Measurements from ENCODE around the gene IL20RA. TPM values are rescaled to one million over a fixed set of nuclear protein-coding genes. Genes with fewer than 3 reads are reported as not detected.

IL20RA gene
- total and polyA plus RNA-seq, 2 donors (not counting 3 experiments of a cell fraction or from before 2014, with no cell fraction given) = not detected

DNA sequence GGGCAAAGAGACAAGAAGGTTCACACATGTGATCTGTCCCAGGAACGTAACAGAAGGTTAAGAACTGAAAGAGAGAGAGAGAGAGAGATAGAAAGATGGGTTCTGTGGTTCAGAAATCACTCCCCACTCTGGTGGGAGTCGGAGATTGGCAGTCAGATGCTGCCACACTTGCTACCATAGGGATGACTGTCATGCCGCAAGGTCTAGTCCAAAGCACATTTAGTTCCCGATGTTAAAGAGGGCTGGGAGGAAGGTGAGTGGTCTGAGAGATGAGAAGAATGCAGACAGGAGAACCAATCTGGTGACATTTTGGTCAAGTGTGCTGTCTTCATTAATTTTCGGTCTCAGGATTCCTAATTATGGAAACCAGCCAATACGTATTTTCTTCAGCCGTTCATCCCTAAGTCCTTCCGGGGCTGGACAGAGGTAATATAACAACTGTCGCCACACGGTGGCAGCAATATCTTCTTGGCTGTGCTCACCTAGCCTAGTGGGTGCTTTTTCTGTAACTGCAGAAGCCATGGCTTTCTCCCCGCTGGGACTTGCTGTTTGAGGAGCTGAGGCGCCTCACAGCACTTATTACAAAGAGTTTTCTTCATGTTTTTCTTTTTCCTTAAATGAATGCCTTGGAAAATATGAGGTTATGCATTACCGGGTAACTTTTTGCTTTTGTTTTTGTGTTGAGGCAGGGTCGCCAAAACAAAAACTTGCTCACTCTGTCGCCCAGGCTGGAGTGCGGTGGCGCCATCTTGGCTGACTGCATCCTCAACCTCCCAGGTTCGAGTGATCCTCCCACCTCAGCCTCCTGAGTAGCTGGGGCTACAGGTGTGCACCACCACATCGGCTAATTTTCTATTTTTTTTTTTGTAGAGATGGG is 76.7 kb downstream of the IL20RA start:
- Histone ChIP-seq H3K4me3 (replicated peaks in 1 of 3; ENCODE audit: insufficient read depth in 1 of 3, low read depth in 1 of 3, low read length in 3 of 3) (no peak overlapping the region), H4K20me1 (replicated peaks; ENCODE audit: control insufficient read depth, extremely low read depth, insufficient read depth, low read length) (no peaks in the 10 kb centered on the region), H3K9me1 (replicated peaks; ENCODE audit: control insufficient read depth, extremely low read depth, insufficient read depth, low read length) (no peaks in the 10 kb centered on the region), H3K4me1 (ENCODE audit: control insufficient read depth, extremely low read depth, insufficient read depth, low read length) (no peaks in the 10 kb centered on the region), H3K9ac (replicated peaks; ENCODE audit: extremely low read depth, insufficient read depth, low read length) (no peak overlapping the region), H2AFZ (ENCODE audit: low read depth, low read length) (no peak overlapping the region), H3K79me2 (ENCODE audit: control insufficient read depth, insufficient read depth, low read length) (no peaks in the 10 kb centered on the region), H3K27ac (ENCODE audit: insufficient read depth, low read depth, low read length) (no peak overlapping the region), H3K4me2 (ENCODE audit: insufficient read depth, low read length) (no peak overlapping the region), H3K36me3 (ENCODE audit: control insufficient read depth in 2 of 2, extremely low read depth in 1 of 2, insufficient read depth in 2 of 2, low read length in 2 of 2) (no peaks in the 10 kb centered on the region), H3K27me3 (ENCODE audit: control insufficient read depth in 2 of 2, insufficient read depth in 2 of 2, low read length in 2 of 2) (peaks cover 0 to 10% of the 10 kb centered on the region in 2 experiments), H3K9me3 (replicated peaks; ENCODE audit: control insufficient read depth, insufficient read depth, low read length) (no peaks in the 10 kb centered on the region)
- intact Hi-C loops (cut with micrococcal nuclease) (loop anchor here (1.0 kb wide), 3 partner anchors 46 to 673 kb away; no protein-coding TSS in a partner anchor), dilution Hi-C loops (cut with MboI; ENCODE audit: extremely low pct_ligation_motif_present, low sequenced_read_pairs) (no loop called here)
- ChIA-PET CTCF (interaction anchor here (1.0 to 1.9 kb wide), 4 partner anchors 9 to 674 kb away, joined by 4 to 8 read pairs (median 8); no protein-coding TSS in a partner anchor), POLR2A (no interaction called here)
- TF ChIP-seq GATA2 (IDR thresholded peaks at IDR 0.05; ENCODE audit: insufficient read depth, insufficient read length, low read depth, low read length) = no peak
- TF ChIP-seq, protein P1, sequence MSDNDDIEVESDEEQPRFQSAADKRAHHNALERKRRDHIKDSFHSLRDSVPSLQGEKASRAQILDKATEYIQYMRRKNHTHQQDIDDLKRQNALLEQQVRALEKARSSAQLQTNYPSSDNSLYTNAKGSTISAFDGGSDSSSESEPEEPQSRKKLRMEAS (IDR thresholded peaks at IDR 0.05; ENCODE audit: insufficient read depth, insufficient read length) = no peak
- TF ChIP-seq FOS (IDR thresholded peaks at IDR 0.05; ENCODE audit: borderline replicate concordance, insufficient read depth, low read length) = no peak
- TF ChIP-seq MYC (IDR thresholded peaks at IDR 0.05; ENCODE audit: low read depth, low read length) = no peak
- peak; percentile 55 to 57 for TF ChIP-seq CTCF (IDR thresholded peaks at IDR 0.05; ENCODE audit: extremely low read depth in 1 of 2, insufficient read depth in 1 of 2, low read depth in 1 of 2, low read length in 2 of 2)
- no TSS peak for BruUV-seq (replicated peaks)
- DNase-seq (ENCODE audit: low read depth, low spot score) (peak; percentile 65), FAIRE-seq (peak; percentile 85)

Measured in endothelial cell of umbilical vein (primary cell).